Astrocyte (in vitro differentiated cells and primary cell): ENCODE results near the gene SLC18A3.

Experiments used
- CTCF ChIP-seq: IDR thresholded peaks from 2 replicates; pipeline ENCODE4 v1.5.1; 2011; ENCODE audit warnings: low read depth, mild to moderate bottlenecking, inconsistent platforms, low read length, moderate library complexity; ENCODE audit not compliant: insufficient read depth
- EZH2 ChIP-seq: IDR thresholded peaks from 2 replicates; pipeline ENCODE4 v1.6.1; 2012; ENCODE audit warnings: mild to moderate bottlenecking, low read length, inconsistent platforms; ENCODE audit not compliant: insufficient read depth

- no peak for TF ChIP-seq CTCF
- peak; percentile 7 for TF ChIP-seq EZH2
Measured at GRCh38 chr10:49613882-49614241, 3.8 kb downstream of the SLC18A3 start, which contains the start of gene CHAT.
